PFSK-1 (cell line): ENCODE measurements around the gene TBXAS1.

ENCODE experiments used
- FOXP2 ChIP-seq: optimal IDR thresholded peaks from 2 replicates; pipeline ENCODE3; 2011; ENCODE audit warnings: borderline replicate concordance, control low read depth, inconsistent platforms; ENCODE audit not compliant: insufficient read depth; ENCODE audit errors: extremely low read length, extremely low read depth
- POLR2AphosphoS5 ChIP-seq: IDR thresholded peaks from 2 replicates; pipeline ENCODE4 v1.6.1; 2012; ENCODE audit warnings: low read depth, mild to moderate bottlenecking, control low read depth, low read length, moderate library complexity
- SIN3A ChIP-seq: IDR thresholded peaks from 2 replicates; pipeline ENCODE4 v1.6.1; 2012; ENCODE audit warnings: mild to moderate bottlenecking, low read length, moderate library complexity, borderline replicate concordance; ENCODE audit not compliant: insufficient read depth
- TAF1 ChIP-seq: IDR thresholded peaks from 2 replicates; pipeline ENCODE4 v1.6.1; 2012; ENCODE audit warnings: low read length, control low read depth, borderline replicate concordance; ENCODE audit not compliant: insufficient read depth
- TF ChIP-seq, protein P1 (sequence below), 2 experiments: IDR thresholded peaks; 2 replicates each; pipeline versions ENCODE4 v1.6.1 to v1.8.0; 2011 to 2012; ENCODE audit warnings: low read depth in 2 of 2, low read length in 2 of 2, control low read depth in 1 of 2, inconsistent platforms in 1 of 2, mild to moderate bottlenecking in 1 of 2, moderate library complexity in 1 of 2; ENCODE audit not compliant: insufficient read depth in 1 of 2

Gene TBXAS1

DNA sequence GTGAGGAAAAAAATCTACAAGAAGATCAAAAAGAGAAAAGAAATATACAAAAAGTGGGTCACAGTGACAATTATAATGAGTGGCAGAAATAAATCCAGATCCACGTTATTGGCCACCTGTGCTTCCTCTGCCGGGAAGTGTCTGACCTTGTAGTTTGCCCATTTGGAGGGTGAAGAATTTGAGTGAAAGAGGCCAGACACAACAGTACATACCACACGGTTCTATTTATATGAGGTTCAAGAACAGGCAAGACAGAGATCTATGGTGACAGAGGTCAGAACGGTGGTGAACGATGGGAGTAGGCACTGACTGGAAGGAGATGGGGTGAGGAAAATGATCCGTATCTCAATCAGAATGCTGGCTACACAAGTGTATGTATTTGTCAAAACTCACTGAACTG lies 216.6 kb downstream of the TBXAS1 start:
- TF ChIP-seq POLR2AphosphoS5 (no peak), SIN3A (no peak), FOXP2 (no peak), TAF1 (no peak)
- TF ChIP-seq, protein P1, sequence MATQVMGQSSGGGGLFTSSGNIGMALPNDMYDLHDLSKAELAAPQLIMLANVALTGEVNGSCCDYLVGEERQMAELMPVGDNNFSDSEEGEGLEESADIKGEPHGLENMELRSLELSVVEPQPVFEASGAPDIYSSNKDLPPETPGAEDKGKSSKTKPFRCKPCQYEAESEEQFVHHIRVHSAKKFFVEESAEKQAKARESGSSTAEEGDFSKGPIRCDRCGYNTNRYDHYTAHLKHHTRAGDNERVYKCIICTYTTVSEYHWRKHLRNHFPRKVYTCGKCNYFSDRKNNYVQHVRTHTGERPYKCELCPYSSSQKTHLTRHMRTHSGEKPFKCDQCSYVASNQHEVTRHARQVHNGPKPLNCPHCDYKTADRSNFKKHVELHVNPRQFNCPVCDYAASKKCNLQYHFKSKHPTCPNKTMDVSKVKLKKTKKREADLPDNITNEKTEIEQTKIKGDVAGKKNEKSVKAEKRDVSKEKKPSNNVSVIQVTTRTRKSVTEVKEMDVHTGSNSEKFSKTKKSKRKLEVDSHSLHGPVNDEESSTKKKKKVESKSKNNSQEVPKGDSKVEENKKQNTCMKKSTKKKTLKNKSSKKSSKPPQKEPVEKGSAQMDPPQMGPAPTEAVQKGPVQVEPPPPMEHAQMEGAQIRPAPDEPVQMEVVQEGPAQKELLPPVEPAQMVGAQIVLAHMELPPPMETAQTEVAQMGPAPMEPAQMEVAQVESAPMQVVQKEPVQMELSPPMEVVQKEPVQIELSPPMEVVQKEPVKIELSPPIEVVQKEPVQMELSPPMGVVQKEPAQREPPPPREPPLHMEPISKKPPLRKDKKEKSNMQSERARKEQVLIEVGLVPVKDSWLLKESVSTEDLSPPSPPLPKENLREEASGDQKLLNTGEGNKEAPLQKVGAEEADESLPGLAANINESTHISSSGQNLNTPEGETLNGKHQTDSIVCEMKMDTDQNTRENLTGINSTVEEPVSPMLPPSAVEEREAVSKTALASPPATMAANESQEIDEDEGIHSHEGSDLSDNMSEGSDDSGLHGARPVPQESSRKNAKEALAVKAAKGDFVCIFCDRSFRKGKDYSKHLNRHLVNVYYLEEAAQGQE (IDR thresholded peaks at IDR 0.05; ENCODE audit: insufficient read depth in 1 of 2, low read depth in 2 of 2, low read length in 2 of 2) = no peak

DNA sequence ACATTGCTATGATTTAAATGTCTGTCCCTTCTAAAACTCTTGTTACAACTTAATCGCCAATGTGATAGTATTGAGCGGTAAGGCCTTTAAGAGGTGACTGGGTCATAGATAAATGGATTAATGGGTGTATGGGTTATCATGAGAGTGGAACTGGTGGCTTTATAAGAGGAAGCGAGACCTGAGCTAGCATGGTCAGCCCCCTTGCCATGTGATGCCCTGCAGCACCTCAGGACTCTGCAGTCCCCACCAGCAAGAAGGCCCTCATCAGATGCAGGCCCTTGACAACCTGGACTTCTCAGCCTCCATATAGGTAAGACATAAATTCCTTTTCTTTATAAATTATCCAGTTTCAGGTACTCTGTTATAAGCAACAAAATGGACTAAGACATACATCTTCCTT lies 218.1 kb downstream of the TBXAS1 start:
- TF ChIP-seq POLR2AphosphoS5 (no peak), TAF1 (no peak), FOXP2 (no peak), SIN3A (no peak)

DNA sequence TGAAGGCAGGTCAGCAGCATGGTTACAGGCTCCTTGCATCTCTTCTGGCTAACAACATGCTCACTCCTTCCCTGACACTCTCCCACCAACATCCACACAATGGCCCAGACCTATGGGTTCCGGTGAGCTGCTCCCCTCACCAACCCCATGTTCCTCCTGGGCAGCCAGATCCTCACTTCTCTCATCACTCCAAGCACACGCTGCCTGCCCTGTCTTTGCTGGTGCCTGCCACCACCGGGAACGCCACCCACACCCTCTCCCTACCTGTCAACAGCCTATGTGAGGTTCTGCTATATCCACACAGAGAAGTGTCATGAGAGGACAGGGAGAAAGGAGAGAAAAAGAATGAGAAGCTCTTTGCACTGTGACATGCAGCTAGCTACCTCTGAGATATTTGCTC lies 219.1 kb downstream of the TBXAS1 start:
- TF ChIP-seq FOXP2 = no peak

DNA sequence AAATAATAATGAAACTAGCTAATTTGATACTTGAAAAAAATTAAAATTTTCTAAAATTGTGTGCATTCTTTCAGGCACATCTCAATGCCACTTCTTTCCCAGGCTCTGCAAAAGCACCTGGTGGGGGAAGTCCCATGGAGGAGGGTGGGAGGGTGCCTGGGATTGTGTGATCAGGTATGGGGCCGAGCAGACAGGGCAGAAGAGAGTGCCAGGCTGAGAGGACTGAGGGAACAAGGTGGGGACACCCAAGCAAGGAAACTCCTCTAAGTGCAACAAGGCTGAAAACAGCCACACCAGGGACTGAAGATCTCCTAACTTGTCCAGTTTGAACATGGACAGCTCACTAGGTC lies 219.9 kb downstream of the TBXAS1 start:
- no peak for TF ChIP-seq SIN3A

DNA sequence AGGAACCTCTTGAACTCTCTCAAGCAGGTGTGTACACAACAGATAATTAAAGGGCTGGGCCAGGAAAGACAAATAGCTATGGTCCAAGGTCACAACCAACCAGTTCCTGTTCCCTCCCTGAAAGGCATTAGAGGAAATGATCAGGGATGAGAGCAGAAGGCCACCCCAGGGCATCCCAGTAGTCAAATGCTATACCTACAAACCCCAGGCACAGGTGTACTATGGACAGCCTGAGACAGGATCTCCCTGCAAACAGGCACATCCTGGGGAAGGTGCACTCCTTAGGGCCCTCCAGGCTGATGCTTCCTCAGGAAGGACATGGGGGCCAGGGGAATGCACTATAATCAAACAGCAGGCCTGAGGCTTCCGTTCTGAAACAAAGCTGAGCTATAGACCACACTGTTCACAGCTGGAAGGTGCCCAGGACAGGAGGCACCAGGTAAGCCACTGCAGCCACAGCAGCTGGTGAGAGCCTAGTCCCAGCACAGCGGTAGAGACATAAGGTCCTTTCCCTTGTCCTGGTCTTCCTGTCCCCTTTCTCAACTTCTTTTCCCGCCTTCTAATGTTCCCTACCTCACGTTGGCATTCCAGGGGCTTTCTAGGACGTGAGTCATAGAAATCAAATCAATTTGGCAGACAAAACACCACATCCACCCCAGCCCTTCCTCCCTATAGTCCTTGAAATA lies 220.4 kb downstream of the TBXAS1 start:
- TF ChIP-seq, protein P1 (IDR thresholded peaks at IDR 0.05; ENCODE audit: insufficient read depth in 1 of 2, low read depth in 2 of 2, low read length in 2 of 2) = no peak
- TF ChIP-seq TAF1 (no peak), FOXP2 (no peak)

DNA sequence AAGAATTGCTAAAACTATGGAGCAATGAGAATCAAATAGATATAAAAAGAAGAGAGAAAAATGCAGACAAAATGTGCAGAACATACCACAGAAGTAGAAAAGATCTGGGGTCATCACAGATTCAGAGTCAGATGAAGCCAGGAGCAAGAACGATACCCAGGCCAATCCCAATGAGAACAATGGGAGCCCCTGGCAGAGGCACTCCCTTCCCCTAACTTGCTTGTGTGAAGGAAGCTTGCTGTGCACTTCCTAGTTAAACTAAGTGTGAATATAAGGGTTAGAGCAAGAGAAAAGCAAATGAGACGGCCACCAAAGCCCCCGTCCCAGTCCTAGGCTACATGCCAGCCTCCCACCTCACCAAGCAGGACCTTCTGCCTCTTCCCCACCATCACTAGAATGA lies 221.0 kb downstream of the TBXAS1 start:
- TF ChIP-seq POLR2AphosphoS5 (no peak), SIN3A (no peak), FOXP2 (no peak), TAF1 (no peak)
- TF ChIP-seq, protein P1 (IDR thresholded peaks at IDR 0.05; ENCODE audit: insufficient read depth in 1 of 2, low read depth in 2 of 2, low read length in 2 of 2) = no peak

DNA sequence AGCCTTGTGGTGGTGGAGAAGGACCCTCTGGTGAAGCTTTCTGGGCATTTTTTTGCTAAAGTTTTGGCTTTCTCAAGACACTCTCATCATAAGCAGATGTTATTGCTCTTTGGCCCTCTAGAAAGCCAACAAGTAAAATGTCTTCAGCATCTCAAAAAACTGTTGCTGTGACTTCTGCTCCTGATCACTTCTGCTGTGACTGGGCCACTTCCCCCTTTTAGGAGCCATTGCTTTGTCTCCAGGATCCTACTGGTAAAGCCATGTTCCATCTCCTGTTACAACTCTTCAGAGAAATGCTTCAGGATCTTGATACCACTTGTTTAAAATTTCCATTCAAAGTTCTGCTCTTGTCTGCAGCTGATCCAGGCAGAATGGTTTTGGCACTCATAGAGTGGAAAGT lies 222.8 kb downstream of the TBXAS1 start:
- no peak for TF ChIP-seq TAF1
- TF ChIP-seq FOXP2 = no peak
- no peak for TF ChIP-seq SIN3A
- no peak for TF ChIP-seq POLR2AphosphoS5
- TF ChIP-seq, protein P1 (IDR thresholded peaks at IDR 0.05; ENCODE audit: insufficient read depth in 1 of 2, low read depth in 2 of 2, low read length in 2 of 2) = no peak
